Measurements from ENCODE around the gene TATDN2.

- TF ChIP-seq EZH2 (IDR thresholded peaks at IDR 0.05; ENCODE audit: borderline replicate concordance): no peak
- no peak for TF ChIP-seq CTCF (IDR thresholded peaks at IDR 0.05; ENCODE audit: poor library complexity)
Observed at GRCh38 chr3:10242182-10243065, 5.8 kb upstream of the TATDN2 start.
